ENCODE data around the gene PKIB.

DNA sequence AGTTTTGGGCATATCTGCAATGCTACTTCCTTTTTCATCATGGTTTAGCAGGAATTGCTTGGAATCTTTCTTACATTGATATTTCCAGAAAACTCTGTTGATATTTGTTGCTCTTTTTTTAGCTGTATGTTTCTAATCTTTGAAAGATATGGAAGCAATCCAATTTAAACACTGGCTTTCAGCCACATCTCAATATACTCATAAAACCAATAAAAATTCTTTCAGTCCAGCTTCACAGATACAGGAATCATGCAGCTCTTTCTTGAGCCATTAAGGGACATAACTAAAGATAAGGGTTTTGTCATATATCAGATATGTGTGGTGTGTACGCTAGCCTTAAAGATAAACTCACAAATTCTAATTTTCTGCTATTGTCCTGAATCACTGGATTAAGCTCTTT lies 47.4 kb downstream of the PKIB start:
- TF ChIP-seq POLR2AphosphoS5 (IDR thresholded peaks at IDR 0.05) (no peak), POLR2A (IDR thresholded peaks at IDR 0.05; ENCODE audit: low read depth) (no peak)
- TF ChIP-seq, protein P1, sequence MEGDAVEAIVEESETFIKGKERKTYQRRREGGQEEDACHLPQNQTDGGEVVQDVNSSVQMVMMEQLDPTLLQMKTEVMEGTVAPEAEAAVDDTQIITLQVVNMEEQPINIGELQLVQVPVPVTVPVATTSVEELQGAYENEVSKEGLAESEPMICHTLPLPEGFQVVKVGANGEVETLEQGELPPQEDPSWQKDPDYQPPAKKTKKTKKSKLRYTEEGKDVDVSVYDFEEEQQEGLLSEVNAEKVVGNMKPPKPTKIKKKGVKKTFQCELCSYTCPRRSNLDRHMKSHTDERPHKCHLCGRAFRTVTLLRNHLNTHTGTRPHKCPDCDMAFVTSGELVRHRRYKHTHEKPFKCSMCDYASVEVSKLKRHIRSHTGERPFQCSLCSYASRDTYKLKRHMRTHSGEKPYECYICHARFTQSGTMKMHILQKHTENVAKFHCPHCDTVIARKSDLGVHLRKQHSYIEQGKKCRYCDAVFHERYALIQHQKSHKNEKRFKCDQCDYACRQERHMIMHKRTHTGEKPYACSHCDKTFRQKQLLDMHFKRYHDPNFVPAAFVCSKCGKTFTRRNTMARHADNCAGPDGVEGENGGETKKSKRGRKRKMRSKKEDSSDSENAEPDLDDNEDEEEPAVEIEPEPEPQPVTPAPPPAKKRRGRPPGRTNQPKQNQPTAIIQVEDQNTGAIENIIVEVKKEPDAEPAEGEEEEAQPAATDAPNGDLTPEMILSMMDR (IDR thresholded peaks at IDR 0.05), result no peak

Measured in esophagus muscularis mucosa (tissue), 3 donors.